ENCODE data around the gene WDFY1.

GRCh38 chr2:223915071-223915470 is 30.1 kb downstream of the WDFY1 start:
- no peak for TF ChIP-seq CTCF (conservative IDR thresholded peaks at IDR 0.05; ENCODE audit: low read length)
- TF ChIP-seq EZH2phosphoT487 (IDR thresholded peaks at IDR 0.05; ENCODE audit: borderline replicate concordance, low read depth, low read length), result no peak
